ENCODE measurements around the gene PTPRF.

Gene PTPRF

GRCh38 chr1:43618521-43619313 is 88.0 kb downstream of the PTPRF start:
- DNase-seq (ENCODE audit: low spot score), result no peak
- Histone ChIP-seq H3K4me3 (no peak overlapping the region), H3K27ac (no peak overlapping the region)
- no peak for TF ChIP-seq CTCF (IDR thresholded peaks at IDR 0.05)

DNA sequence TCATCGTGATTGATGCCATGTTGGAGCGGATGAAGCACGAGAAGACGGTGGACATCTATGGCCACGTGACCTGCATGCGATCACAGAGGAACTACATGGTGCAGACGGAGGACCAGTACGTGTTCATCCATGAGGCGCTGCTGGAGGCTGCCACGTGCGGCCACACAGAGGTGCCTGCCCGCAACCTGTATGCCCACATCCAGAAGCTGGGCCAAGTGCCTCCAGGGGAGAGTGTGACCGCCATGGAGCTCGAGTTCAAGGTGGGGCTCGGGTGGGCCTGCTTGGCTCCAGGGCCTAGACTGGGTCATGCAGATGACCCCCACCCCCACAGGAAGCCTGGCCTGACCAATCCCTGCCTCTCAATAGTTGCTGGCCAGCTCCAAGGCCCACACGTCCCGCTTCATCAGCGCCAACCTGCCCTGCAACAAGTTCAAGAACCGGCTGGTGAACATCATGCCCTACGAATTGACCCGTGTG is 88.7 kb downstream of the PTPRF start:
- DNase-seq (ENCODE audit: low spot score), result no peak
- no peak for TF ChIP-seq CTCF (IDR thresholded peaks at IDR 0.05)
- Histone ChIP-seq H3K27ac (no peak overlapping the region), H3K4me3 (no peak overlapping the region)

DNA sequence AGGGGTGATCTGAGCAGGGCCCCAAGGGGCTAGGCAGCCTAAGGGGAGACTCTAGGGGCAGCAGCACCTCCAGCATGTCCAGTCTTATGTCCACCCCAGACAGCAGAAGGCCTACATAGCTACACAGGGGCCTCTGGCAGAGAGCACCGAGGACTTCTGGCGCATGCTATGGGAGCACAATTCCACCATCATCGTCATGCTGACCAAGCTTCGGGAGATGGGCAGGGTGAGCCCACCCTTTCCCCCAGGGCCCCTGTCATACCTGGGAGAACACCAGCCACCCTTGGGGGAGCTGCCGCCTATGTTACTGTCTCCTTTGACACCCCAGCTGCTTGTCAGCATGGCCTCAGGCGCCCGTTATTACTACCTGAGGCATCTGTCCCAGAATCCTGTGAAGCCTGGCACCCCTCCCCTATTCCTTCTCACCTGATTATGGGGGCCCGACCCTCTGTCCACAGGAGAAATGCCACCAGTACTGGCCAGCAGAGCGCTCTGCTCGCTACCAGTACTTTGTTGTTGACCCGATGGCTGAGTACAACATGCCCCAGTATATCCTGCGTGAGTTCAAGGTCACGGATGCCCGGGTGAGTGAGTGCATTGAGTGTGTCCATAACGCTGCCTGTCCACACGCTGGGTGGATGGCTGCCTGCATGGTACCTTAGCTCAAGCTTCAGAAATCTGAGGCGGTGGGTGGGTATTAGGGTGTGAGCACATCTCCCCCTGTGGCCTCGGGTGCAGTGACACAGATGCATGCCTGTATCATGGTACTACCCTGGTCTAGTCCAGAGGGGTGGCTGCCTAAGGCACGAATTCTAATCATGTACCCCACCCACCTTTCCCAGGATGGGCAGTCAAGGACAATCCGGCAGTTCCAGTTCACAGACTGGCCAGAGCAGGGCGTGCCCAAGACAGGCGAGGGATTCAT is 89.6 kb downstream of the PTPRF start:
- H3K4me3 ChIP-seq, result no peak overlapping the region
- no peak overlapping the region for H3K27ac ChIP-seq
- TF ChIP-seq CTCF (IDR thresholded peaks at IDR 0.05), result no peak
- no peak for DNase-seq (ENCODE audit: low spot score)

DNA sequence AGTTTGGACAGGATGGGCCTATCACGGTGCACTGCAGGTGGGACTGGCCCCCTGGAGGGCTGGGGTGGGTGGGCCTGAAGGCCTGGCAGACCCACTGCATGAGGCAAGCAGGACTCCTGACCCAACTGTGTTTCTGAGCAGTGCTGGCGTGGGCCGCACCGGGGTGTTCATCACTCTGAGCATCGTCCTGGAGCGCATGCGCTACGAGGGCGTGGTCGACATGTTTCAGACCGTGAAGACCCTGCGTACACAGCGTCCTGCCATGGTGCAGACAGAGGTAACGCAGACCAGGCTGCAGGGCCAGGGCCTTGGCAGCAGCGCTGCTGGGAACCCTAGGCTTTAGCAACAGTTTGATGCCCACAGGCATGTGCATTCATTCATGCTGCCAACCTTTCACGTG is 90.3 kb downstream of the PTPRF start:
- Histone ChIP-seq H3K4me3 (no peak overlapping the region), H3K27ac (no peak overlapping the region)
- TF ChIP-seq CTCF (IDR thresholded peaks at IDR 0.05), result no peak
- no peak for DNase-seq (ENCODE audit: low spot score)

DNA sequence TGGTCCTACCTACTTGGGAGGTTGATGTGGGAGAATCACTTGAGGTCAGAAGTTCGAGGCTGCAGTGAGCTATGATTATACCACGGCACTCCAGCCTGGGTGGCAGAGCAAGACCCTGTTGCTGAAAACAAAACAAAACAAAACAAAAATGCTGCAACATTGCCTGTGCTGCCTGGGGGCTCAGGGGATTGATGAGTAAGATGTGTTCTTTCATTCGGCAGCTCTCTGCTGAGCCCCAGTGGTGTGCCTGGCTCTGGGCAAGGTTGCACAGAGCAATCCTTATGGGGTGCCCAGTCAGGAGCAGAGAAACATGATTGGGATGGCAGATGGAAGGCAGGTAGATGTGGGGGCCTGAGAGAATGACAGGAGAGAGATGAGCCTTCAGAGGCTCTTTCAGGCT is 90.7 kb downstream of the PTPRF start:
- TF ChIP-seq CTCF (IDR thresholded peaks at IDR 0.05), result no peak
- no peak overlapping the region for H3K4me3 ChIP-seq
- DNase-seq (ENCODE audit: low spot score), result no peak
- H3K27ac ChIP-seq, result no peak overlapping the region

- Histone ChIP-seq H3K4me3 (no peak overlapping the region), H3K27ac (no peak overlapping the region)
- no peak for DNase-seq (ENCODE audit: low spot score)
- TF ChIP-seq CTCF (IDR thresholded peaks at IDR 0.05), result no peak
These were observed 91.2 kb downstream of the PTPRF start for GRCh38 chr1:43621861-43622260.

All from coronary artery (tissue), 2 donors.